Effector CD4-positive, alpha-beta T cell (primary cell): ENCODE results near the gene ZNF543.
"Not testable (repeated sequence)": the region's sequence is repeated elsewhere in the genome, so short reads cannot be mapped to it uniquely, and the experiment has no call there.

Source experiments
- DNase-seq: peaks from one replicate; pipeline ENCODE4 v3.0.0-alpha.2; 2020

ZNF543 gene

DNA sequence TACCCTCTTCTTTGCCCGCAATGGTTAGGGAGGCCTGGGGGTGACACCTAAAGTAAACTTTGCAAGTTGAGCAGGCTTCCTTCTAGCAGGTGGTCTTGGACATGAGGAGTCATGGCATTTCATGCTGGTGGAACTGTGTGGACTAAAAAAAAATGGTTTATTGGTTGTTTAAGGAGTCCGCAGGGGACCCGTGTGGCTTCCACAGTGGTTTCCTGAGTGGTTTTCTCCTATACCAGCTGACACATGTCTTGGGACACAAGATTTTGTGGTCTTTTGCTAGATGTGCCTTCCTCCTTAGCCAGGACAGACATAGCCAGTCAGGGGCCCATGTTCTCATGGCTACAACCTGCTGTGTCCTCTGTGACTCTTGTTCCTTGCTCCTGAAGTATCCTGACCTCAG is 1.5 kb downstream of the ZNF543 start:
- no peak for DNase-seq

DNA sequence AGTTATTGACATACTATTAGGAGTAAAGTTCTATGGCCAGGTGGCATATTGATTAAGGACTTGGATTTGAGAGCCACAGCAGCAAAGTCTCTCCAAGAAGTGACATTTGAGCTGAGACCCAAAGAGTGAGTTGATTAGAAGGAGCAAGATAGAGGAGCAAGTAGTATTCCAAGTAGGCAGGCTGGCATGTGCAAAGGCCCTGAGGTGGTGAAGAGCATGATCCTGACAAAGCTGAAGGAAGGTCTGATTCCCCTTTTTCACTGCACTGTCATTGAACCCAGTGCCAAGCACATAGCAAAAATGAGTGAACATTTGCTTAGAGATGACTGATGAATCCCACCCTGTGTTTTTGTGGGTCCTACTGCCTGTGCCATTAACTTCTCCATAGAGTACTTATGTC is 4.7 kb downstream of the ZNF543 start:
- DNase-seq: no peak

DNA sequence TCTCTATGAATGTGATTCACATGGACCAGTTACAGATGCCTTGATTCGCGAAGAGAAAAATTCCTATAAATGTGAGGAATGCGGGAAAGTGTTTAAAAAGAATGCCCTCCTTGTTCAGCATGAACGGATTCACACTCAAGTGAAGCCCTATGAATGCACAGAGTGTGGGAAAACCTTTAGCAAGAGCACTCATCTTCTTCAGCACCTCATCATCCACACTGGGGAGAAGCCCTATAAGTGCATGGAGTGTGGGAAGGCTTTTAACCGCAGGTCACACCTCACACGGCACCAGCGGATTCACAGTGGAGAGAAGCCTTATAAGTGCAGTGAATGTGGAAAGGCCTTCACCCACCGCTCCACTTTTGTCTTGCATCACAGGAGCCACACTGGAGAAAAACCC is 7.7 kb downstream of the ZNF543 start:
- no peak for DNase-seq

DNA sequence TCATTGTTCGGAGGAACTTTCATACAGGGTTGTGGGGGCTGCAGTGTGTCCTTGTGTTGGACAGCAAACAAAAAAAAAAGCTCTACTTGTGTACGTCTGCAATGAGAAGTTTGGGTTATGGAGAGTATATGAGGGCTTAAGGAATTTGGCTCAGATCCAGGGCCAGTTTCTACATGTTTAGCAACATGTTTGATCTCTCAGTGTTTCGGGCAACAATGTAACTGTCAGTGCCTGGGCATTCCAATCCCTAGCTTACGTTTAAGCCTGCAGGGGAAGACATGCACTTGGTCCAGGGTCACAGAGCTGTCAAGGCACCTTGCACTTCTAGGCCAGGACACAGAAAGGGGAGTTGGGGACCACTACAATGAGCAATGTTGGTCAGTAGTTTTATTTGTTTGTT is 13.9 kb downstream of the ZNF543 start:
- no peak for DNase-seq

DNA sequence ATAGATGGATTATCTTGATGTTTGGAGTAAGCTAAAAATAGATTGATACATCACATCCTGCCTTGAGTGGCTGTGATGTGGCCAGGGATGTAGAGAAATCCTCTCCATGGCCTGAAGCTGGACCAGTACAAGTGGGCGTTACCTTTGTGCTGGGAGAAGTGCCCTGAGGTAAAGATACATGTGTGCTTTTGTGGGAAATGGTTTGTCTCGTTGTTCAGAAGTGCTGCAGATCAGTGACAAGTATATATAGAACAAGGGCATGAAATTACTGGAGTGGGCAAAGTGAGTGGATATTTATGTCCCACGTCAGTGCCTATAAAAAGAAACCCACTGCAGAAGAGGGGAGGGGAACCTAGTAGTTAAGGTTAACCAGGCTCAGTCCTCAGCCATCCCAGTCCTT is 18.6 kb downstream of the ZNF543 start:
- DNase-seq: no peak

DNA sequence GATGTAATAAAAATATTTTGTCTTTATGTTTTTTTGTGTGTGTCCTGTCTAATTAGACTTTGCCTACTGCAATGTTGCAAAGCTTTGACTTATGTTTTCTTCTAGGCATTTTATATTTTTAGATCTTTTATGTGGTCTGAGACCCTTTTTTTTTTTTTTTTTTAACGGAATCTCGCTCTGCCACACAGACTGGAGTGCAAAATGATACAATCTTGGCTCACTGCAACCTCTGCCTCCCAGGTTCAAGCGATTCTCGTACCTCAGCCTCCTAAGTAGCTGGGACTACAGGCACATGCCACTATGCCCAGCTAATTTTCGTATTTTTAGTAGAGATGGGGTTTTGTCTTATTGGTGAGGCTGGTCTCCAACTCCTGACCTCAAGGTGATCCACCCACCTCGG is 22.3 kb downstream of the ZNF543 start:
- DNase-seq: no peak

DNA sequence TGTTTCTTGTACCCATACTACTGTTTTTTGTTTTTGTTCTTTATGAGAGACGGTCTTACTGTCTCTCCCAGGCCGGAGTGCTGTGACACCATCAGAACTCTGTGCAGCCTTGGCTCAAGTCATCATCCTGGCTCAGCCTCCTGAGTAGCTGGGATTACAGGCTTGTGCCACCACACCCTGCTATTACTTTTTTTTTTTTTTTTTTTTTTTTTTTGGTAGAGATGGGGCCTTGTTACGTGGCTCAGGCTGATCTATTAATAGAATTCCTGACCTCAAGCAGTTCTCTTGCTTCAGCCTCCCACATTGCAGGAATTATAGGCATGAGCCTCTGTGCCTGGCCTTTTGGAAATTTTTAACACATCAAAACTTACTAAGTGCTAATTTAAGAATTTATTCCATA is 27.9 kb downstream of the ZNF543 start:
- no peak for DNase-seq

DNA sequence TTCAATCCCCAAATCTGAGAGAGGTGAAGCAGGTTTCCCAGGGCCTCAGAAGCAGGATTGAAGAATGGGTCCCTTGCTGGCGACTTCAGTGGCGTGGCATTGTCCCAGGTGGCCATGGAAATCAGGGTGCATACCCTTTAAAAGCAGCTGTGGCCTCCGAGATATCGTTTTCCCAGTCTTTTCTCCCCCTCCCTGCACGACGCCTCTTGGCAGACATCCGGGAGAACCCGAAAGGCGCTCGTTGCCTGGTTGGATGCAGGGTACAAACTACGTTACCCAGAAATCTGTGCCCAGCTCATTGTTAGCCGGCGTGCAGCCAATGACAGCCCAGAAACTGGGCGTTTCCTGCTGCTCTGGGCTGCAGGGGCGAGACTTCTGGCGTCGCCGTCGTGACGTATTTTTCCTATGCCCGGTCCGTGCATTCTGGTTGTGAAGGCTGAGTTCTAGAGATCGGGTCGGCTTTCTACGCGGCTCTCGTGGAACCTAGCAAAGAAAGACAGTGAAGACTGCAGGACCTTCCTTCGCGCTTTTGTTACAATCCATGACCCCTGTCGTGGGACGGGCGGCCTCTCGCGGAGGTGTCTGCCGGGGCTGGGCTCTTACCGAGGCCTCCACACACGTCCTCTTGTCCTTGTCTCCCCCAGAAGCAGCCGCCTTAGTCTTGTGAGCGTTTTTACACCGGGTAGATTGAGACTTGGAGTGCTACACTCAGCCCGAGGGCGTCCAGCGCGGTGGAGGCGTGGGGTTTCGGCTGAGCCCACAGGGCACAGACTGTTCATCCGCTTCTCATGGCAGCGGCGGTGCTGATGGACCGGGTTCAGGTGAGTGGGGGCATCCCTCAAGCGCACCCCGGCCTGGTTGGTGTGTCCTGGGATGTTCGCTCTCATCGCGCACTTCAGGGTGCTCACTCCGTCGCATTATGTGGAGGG is 30.9 kb downstream of the ZNF543 start, which contains the start of gene ZNF304:
Gene ZNF304, plus strand, starts transcription at position 395 of the 929 bp plus-strand sequence. Its CDS starts 394 bp downstream, at position 789.
- DNase-seq: peak; percentile 65

DNA sequence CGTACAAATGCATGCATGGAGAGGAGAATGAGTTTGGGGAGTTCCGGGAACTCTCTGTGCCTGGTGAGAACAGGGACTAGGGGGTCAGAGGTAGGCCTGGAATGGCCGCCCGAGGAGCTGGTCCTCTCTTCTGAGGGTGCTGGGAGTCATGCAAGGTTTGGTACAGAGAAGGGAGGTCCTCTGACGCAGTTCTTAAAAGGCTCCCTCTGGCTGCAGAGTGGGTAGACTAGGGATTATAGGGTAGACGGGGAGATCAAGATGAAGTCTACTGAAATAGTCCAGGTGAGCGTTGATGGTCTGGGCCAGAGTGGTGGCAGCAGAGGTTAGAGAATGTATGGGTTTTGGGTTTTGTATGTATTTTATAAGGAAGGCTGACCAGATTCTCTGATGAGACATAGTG is 31.6 kb downstream of the ZNF543 start:
- DNase-seq: no peak

DNA sequence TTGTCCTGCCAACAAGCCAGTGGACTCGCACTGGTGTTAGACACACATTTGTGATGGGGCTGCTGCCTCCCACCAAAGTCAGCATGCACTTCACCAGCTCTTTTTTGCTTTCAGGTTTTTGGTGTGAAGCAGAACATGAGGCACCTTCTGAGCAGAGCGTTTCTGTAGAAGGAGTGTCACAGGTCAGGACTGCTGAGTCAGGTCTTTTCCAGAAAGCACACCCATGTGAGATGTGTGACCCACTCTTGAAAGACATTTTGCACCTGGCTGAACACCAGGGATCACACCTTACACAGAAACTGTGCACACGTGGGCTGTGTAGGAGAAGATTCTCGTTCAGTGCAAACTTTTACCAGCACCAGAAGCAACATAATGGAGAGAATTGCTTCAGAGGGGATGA is 35.6 kb downstream of the ZNF543 start:
- no peak for DNase-seq

DNA sequence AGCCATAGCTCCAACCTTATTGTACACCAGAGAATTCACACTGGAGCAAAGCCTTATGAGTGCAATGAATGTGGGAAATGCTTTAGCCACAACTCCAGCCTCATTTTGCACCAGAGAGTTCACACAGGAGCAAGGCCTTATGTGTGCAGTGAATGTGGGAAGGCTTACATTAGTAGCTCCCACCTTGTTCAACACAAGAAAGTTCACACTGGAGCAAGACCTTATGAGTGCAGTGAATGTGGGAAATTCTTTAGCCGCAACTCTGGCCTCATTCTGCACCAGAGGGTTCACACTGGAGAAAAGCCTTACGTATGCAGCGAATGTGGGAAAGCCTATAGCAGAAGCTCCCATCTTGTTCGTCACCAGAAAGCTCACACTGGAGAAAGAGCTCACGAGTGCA is 37.1 kb downstream of the ZNF543 start:
- DNase-seq: no peak

DNA sequence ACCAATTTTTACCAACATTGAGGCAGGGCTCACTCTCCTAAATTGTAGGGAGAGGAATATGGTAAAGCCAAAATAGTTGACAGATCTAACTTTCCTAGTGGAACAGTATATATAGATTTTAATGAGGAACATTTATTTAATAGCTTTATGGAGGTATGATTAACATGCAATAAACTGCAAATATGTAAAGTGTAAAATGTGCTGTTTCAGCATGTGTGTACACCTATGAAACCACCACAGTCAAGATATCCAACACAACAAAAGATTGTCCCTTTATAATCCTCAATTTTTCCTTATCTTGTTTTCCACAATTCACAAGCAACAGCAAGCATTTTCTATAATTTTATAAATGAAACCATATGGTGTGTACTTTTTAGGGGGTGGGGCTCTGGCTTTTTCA is 39.0 kb downstream of the ZNF543 start:
- DNase-seq: no peak

DNA sequence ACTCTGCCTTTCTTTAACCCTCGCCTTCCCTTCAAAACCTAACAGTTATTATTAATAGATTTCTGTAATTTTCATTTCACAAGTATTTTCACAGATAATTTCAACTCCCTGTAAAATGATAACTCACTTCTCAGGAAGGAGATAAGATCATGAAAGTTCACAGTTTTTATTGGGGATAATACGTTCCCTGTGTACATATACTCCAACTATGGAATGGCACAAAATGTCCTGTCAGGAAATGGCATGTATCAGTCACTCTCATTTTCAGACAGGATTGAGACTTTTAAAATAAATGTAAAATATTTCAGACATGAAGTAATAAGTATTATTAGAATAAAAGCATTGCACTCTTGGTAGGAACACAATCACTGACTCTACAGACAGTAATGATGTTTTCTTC is 42.1 kb downstream of the ZNF543 start:
- no peak for DNase-seq

DNA sequence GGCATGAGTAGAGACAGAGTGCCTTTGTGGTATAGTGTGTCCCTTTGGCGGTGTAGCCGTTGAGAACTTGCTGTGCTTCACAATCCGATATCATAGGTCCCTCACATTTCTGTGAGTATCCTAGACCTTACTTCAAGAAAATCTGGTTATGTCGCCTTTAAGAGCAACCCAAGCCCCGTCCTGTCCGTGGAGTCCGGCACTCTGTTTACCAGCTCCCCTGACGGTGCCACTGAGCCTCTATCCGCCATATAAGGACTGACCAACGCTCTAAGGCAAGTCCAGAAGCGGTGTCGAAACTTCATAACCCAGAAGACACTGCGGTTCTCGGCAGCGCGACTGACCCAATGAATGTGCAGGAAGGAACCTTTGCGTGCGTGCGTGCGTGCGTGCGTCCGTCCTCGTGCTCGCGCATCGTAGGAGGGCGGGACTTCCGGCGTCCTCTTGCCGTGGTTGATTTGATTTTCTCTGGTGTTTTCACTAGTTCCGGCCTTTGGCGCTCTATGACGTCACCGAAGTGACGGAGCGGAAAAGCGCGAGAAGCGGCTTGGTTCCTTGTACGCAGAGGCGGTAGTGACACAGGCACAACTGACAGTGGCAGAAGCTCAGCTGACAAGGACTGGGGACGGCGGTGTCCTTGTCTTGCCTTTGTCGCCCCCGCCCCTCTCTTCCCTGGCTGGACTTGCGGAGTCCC is 42.9 kb downstream of the ZNF543 start, which contains the start of the genes TRAPPC2B and ZNF547:
Gene TRAPPC2B, plus strand, starts transcription at position 555 of the 691 bp plus-strand sequence. CDS start 1,283 bp downstream, outside the sequence.
Gene ZNF547, plus strand, starts transcription at position 555 of the 691 bp plus-strand sequence. CDS start 5,005 bp downstream, outside the sequence.
- peak; percentile 96 for DNase-seq

DNA sequence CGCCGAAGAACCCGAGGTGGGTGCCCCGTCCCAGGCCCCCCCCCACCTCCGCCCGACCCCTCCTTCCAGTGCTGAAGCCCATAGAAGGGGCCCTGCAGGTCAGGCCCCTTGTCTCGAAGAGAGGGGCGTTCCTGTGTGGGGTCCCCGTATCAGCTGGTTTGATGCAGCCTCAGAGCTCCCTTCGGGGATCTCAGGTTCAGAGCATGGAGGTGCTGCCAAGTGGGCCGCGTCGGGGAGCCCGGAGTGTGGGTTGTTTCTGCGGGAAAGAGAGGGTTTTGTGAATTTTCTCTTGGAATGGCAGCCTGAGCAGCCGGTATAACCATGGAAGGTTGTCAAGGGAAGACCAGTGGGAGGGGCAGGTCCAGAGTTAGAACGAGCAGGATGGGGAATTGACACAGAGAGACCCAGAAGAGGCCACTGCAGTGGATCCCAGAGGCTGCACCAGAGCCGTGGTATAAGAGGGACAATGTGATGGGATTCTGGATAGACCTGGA is 43.5 kb downstream of the ZNF543 start:
- DNase-seq: no peak

DNA sequence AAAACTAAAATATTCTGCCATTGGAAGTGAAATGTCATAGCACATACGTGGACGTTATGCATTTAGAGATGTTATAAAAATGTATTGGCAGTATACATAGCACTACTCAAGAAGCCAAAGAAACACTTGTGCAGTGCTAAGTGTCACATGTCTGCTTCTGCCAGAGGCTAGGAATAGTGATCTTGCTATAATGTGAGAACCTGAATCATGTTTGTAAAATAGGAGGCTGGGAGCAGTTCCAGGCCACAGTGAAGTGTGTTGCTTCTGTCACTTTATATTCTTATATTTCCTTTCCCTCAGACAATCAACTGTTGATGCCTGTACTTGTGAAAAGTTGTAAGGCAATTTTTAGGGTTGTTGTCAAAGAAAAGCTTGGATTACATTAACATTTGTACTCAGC is 46.5 kb downstream of the ZNF543 start:
- DNase-seq: no peak

DNA sequence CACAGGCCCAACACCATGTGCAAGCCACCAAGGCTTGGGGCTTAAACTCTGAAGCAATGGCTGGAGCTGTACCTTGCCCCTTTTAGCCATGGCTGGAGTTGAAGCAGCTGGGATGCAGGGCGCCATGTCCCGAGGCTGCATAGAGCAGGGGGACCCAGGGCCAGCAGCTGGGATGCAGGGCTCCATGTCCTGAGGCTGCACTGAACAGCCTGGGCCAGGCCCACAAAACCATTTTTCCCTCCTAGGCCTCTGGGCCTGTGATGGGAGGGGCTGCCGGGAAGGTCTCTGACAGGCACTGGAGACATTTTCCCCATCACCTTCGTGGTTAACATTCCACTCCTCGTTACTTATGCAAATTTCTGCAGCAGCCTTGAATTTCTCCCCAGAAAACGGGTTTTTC is 53.9 kb downstream of the ZNF543 start:
- no peak for DNase-seq

DNA sequence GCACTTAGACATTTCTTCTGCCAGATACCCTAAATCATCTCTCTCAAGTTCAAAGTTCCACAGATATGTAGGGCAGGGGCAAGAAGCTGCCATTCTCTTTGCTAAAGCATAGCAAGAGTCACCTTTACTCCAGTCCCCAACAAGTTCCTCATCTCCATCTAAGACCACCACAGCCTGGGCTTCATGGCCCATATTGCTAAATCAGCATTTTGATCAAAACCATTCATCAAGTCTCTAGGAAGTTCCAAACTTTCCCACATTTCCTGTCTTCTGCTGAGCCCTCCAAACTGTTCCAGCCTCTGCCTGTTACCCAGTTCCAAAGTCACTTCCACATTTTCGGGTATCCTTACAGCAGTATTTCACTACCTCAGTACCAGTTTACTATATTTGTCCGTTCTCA is 54.4 kb downstream of the ZNF543 start:
- DNase-seq: not testable (repeated sequence)

DNA sequence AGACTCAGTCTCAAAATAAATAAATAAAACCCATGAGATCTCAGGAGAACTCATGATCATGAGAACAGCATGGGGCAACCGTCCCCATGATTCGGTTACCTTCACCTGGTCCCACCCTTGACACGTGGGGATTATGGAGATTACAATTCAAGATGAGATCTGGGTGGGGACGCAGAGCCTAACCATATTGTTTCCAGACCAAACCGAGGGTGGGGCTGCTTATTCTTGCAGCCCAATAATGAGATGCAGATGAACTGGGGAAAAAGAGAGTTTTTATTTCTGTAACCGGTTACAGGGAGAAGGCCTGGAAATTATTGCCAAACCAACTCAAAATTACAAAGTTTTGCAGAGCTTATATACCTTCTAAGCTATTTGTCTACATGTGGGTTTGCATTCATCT is 55.9 kb downstream of the ZNF543 start:
- no peak for DNase-seq

DNA sequence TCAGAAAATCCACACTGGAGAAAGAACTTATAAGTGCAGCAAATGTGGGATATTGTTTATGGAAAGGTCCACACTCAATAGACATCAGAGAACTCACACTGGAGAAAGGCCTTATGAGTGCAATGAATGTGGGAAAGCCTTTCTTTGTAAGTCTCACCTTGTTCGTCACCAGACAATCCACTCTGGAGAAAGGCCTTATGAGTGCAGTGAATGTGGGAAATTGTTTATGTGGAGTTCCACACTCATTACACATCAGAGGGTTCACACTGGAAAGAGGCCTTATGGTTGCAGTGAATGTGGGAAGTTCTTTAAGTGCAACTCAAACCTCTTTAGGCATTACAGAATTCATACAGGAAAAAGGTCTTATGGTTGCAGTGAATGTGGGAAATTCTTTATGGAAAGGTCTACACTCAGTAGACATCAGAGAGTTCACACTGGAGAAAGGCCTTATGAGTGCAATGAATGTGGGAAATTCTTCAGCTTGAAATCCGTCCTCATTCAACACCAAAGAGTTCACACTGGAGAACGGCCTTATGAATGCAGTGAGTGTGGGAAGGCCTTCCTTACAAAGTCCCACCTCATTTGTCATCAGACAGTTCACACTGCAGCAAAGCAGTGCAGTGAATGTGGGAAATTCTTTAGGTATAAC is 57.4 kb downstream of the ZNF543 start:
- DNase-seq: no peak
